EL (cell line): ENCODE data around the gene FBXO42.
"Not testable (repeated sequence)": the region's sequence is repeated elsewhere in the genome, so short reads cannot be mapped to it uniquely, and the experiment has no call there.

Experiments used
- DNase-seq: peaks from one replicate; pipeline ENCODE4 v3.0.0-alpha.2; 2016

Gene FBXO42

GRCh38 chr1:16241221-16241708 is 111.0 kb downstream of the FBXO42 start:
- no peak for DNase-seq

DNA sequence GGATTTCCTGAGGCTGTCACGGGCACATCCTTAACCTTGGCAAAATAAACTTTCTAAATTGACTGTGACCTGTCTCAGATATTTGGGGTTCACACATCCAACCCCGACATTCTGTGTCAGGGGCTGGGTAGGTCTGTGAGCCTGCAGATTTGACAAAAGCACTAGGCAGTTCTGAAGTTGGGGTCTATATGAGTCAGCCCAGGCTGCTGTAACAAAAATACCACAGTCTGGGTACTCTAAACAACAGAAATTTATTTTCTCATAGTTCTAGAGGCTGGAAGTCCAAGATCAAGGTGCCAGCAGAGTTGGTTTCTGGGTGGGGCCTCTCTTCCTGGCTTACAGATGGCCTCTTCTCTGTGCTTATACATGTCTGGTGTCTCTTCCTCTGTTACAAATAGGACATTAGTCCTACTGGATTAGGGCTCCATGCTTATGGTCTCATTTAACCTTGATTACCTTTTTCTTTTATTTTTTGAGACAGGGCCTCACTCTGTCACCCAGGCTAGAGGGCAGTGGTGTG is 112.2 kb downstream of the FBXO42 start:
- DNase-seq: no peak

GRCh38 chr1:16237343-16237830 is 114.9 kb downstream of the FBXO42 start:
- peak; percentile 40 for DNase-seq

- DNase-seq: peak; percentile 89
Observed at GRCh38 chr1:16236511-16237342, 115.6 kb downstream of the FBXO42 start, which contains the start of gene CPLANE2. CPLANE2 (minus strand) TSS chr1:16237183; CDS start chr1:16236742, 441 bp downstream.

DNA sequence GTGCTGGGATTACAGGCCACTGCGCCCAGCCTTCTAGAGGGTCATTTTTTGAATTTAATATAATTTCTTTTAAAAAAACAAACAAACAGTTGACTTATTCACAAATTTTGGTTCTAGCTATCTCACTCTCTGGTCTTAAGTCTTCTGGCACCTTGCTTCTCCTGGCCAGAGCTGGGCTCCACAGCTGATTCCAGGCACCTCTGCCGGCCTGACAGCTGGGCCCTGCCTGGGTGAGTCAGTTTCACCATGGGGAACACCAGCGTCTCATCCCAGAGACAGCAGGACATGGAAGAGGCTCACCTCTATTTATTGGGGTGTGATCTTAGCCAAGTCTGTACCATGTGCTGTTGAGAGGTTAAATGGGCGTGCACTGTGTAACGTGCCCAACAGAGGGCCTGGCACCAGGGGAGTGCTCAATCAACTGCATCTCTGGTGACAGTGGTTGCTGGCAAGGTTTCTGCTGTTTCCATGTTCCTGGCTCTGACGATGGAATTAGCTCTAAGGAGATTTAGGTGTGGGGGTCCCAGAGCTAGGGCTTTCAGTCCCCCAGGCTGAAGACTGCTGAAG is 116.3 kb downstream of the FBXO42 start:
- DNase-seq: peak; percentile 34

GRCh38 chr1:16235347-16235746 is 116.9 kb downstream of the FBXO42 start:
- DNase-seq: no peak

GRCh38 chr1:16233431-16233830 is 118.8 kb downstream of the FBXO42 start:
- no peak for DNase-seq

GRCh38 chr1:16232316-16232710 is 120.0 kb downstream of the FBXO42 start:
- no peak for DNase-seq

DNA sequence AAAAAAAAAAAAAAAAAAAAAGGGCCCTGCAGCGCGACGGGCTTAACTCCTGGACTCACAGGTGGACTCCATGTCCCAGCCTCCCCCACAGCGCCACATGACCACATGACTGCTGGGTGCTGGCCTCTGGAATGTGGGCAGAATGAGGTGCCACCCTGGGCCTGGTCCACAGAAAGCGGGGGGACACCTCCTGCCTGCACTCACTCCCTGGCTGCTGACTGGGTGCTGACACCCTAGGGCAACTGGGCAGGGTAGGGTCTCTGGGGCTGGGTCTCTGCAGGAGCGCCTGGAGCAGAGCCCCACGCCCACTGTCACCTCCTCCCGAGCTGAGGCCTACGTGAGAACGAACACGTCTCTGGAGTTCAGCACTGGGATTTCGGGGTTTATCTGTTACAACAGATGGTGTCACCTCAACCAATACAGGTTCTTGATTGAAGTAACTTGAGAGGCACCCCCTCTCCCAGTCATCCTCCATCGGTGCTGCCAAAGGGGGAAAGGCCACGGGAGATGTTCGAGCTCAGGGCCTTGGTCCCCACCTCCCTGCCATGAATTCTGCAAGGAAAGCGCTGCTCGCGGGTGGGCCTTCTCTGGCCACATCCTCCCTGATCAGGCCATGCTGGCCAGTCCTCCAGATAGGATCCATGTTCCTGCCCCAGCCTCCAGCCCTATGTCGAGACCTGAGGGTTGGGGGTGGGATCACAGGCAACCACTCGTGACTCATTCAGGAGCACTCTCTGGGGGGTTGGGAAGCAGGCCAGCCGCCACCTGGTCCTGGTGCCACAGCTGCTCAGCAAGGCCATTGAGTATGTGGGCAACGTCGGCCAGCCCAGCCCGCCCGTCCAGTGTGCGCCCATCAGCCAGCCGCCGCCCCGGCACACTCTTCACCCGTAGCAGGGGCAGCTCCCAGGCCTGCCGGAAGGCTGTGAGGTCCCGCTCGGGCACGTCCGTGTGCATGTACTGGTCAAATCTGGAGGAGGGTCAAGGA is 120.7 kb downstream of the FBXO42 start:
- DNase-seq: no peak

- DNase-seq: no peak
Observed at GRCh38 chr1:16230744-16231143, 121.5 kb downstream of the FBXO42 start.

DNA sequence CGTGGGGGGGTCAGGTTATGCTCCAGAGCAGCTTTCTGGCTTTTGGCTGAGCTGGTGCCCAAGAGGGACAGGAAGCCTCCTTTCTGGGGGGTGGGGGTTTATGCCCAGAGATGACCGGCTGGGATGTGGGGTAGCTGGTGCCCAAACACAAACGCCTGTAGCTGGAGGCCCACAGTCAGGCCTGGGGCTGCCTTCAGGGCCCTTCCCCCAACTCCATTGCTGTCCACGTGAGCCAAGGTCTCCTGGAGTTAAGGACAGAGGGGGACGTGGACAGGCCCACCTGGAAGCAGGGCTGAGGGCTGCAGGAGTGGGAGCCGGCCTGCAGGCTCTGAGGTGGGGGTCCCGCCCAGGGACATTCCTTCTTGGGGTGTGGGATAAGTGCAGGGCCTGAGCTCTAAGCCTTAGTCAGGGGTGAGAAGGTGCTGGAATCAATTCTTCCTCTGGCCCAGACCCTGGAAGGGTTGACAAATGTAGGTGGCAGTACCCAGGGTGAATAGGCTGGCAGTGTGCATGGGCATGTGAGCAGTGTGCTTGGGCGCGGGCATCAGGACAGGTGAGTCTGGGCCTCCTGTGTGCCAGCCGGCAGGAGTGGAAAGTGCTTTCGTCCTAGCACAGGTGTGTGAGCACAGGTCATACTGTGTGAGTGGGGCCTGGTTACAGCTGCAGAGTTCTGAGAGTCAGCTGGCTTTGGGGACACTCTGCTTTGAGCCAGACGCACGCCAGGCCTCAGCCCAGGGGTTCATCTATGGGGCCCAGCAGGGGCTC is 122.1 kb downstream of the FBXO42 start:
- no peak for DNase-seq

DNA sequence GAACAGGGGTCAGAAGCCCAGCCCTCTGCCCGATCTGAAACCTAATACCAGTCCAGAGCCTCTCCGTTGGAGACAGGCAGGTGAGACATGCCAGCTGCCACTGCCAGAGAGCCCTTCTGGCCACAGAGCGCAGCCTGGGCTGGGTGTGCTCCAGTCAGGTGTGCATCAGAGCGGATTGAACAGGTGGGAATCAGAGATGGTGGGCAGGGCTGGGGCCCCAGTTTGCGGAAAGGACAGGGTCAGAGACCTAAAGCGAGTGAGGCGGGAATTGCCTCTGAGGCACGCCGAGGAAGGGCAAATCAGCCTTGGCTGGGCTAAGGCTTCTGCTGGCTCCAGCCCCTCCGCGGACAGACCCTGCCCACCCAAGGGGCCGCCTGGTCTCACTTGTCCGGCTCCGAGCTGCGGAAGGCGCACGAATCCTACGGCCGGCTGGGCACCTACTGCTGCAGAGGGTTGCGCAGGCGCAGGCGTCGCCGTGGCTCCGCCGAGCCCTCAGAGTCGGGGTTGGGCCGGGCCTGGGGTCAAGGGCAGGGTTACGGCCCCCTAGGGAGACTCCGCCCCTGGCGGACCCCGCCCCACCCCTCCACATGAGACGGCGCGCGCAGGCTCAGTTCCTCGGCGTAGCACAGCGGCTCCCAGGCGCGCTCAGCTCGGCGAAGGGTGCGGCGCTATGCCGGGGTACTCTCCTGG is 125.6 kb downstream of the FBXO42 start:
- no peak for DNase-seq

DNA sequence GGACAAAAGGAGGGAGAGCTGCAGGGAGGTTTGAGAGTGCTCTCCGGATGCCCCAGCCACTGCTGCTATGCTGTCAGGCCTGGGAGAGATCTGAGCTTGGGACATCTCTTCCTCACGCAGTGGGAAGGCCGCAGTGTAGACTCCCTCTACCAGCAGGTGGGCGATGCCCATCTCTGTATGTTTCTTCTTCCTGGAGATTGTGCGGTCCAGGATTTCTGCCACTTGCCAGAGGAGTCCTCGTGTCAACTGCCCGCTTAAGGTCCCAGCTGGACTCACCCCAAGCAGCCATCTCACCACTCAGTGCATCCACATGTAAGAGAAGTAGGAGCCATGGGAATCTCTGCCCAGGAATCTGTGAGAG is 126.2 kb downstream of the FBXO42 start:
- no peak for DNase-seq

DNA sequence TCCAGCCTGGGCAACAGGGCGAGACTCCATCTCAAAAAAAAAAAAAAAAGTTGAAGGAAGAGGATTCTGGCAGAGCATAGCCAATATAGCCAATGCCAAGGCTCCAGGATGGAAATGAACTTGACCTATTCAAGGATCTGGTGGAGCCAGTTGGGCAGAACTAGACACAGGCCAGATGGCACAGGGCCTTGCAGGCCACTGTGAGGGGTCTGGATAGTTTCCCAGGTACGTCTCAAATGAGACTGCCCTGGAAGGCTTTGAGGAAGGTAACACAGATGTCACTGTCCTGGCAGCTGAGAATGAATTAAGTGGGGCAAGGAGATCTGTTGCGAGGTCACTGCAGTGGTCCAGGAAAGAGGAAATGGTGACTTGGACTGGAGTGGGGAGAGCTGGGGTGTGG is 127.8 kb downstream of the FBXO42 start:
- DNase-seq: no peak

DNA sequence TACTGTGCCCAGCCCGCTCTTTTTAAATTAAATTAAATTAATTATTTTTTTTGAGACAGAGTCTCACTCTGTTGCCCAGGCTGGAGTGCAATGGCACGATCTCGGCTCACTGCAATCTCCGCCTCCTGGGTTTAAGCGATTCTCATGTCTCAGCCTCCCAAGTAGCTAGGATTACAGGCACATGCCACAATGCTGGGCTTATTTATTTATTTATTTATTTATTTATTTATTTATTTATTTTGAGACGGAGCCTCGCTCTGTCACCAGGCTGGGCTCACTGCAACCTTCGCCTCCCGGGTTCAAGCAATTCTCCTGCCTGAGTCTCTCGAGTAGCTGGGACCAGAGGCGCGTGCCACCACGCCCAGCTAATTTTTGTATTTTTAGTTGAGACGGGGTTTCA is 129.6 kb downstream of the FBXO42 start:
- not testable (repeated sequence) for DNase-seq

DNA sequence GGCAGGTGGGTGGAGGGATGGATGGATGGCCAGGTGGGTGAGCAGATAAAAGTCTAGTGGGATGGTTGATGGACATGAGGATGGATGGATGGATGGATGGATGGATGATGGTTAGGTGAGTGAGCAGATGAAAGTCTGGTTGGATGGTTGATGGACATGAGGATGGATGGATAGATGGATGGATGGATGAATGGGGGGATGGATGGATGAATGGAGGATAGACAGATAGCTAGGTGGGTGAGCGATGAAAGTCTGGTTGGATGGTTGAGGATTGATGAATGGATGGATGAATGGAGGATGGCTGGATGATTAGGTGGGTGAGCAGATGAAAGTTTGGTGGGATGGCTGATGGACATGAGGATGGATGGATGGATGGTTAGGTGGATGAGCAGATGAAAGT is 130.8 kb downstream of the FBXO42 start:
- DNase-seq: no peak

DNA sequence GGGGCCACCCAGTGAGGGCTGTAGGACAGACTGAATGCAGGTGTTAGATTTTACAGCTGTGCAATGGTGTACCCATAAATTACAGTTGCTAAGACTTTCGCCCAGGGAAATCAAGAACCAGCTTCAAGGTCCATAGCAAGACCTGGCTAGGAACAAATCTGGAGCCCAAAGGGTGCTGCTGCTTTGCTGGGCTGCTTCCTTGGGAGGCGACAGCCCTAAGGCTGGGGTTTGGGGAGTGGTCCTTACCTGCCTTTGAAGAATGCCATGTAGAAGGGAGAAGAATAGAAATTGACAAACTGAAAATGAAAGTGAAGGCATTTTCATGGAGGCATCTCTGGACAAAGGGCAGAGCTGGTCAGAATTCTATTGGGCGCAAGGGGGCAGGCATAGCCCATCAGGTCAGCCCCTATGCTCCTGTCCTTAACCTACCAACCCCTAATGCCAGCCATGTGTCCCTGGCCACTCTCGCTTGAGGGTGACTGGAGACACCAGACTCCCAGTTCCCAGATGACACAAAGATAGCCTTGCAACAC is 132.2 kb downstream of the FBXO42 start:
- no peak for DNase-seq

GRCh38 chr1:16218674-16219071 is 133.6 kb downstream of the FBXO42 start:
- DNase-seq: no peak

GRCh38 chr1:16218014-16218673 is 134.1 kb downstream of the FBXO42 start:
- no peak for DNase-seq

DNA sequence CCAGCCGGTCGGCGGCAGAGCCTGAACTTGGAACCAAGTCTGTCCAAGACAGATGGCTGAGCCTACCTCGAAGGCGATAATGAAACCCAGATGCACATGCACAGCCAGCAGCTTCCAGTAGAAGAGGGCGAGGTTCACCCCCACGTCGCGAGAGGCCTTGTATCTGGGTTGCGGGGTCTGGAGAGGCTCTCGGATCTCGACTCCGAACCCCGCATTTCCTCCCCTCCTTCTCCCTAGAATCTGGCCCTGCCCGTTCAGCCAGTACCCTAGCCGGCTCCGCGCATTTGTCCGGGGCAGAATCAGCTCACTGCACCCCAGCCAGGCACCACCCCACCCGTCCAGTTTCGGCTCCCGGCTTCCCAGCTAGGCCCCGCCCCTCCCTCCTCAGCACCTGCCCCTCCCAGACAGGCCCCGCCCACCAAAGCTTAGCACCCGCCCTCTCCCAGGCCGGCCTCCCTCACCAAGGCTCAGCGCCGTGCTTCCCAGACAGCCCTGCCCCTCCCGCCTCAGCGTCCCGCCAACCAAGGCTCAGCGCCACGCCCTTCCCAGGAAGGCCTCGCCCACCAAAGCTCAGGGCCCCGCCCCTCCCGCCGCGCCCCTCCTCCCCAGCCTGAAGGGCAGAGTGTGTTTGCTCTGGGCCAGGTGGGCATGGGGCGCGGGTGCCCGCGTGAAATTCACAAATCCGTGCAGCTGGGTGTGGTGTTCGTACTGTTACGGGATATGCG is 135.1 kb downstream of the FBXO42 start:
- DNase-seq: peak; percentile 98
